Neural cell (in vitro differentiated cells): ENCODE data around the gene IL12RB2. TPM values are rescaled to one million over a fixed set of nuclear protein-coding genes. Genes with fewer than 3 reads are reported as not detected.

Experiments
- H2AFZ ChIP-seq: fragments of 200-600, 300-800 bp; sonication (generic), shearing (Covaris generic); 2 replicates; pipeline ENCODE4 v1.6.0; 2014; ENCODE audit warnings: low read depth, mild to moderate bottlenecking, antibody characterized with exemption, low read length, moderate library complexity
- H3F3A ChIP-seq: fragments of 200-600 bp; shearing (Covaris generic); 2 replicates; pipeline ENCODE4 v1.6.1; 2016; ENCODE audit warnings: mild to moderate bottlenecking, moderate library complexity, mixed read lengths, antibody characterized with exemption, low read length; ENCODE audit not compliant: insufficient read depth, poor library complexity, severe bottlenecking
- H3K27ac ChIP-seq: fragments of 200-600, 300-800 bp; sonication (generic), shearing (Covaris generic); 2 replicates; pipeline ENCODE4 v1.5.1; 2014; ENCODE audit warnings: mild to moderate bottlenecking, low read length, moderate library complexity
- H3K27me3 ChIP-seq: fragments of 300-800, 200-600 bp; sonication (generic), shearing (Covaris generic); 2 replicates; pipeline ENCODE4 v1.6.0; 2014; ENCODE audit warnings: mild to moderate bottlenecking, low read depth, low read length, moderate library complexity; ENCODE audit not compliant: insufficient read depth
- H3K36me3 ChIP-seq: fragments of 300-800, 200-600 bp; sonication (generic), shearing (Covaris generic); 2 replicates; pipeline ENCODE4 v1.5.1; 2014; ENCODE audit warnings: mild to moderate bottlenecking, antibody characterized with exemption, low read length, moderate library complexity; ENCODE audit not compliant: insufficient read depth
- H3K4me2 ChIP-seq: fragments of 300-800, 200-600 bp; sonication (generic), shearing (Covaris generic); 2 replicates; pipeline ENCODE4 v1.6.0; 2014; ENCODE audit warnings: mild to moderate bottlenecking, low read length
- H3K4me3 ChIP-seq: fragments of 300-800, 200-600 bp; sonication (generic), shearing (Covaris generic); 2 replicates; pipeline ENCODE4 v1.5.1; 2014; ENCODE audit warnings: mild to moderate bottlenecking, low read length, moderate library complexity
- H3K79me2 ChIP-seq: fragments of 200-600 bp; shearing (Covaris generic); replicated peaks from 2 replicates; pipeline ENCODE4 v1.6.0; 2014; ENCODE audit warnings: mild to moderate bottlenecking, low read length, moderate library complexity; ENCODE audit not compliant: insufficient read depth
- H3K9ac ChIP-seq: fragments of 300-800, 200-600 bp; sonication (generic), shearing (Covaris generic); 2 replicates; pipeline ENCODE4 v1.6.1; 2016; ENCODE audit warnings: mild to moderate bottlenecking, low read length, mixed read lengths
- H3K9me2 ChIP-seq: fragments of 200-600 bp; shearing (Covaris generic); 2 replicates; pipeline ENCODE4 v1.6.1; 2016; ENCODE audit warnings: mild to moderate bottlenecking, low read length, mixed read lengths; ENCODE audit not compliant: insufficient read depth
- H3K9me3 ChIP-seq: fragments of 200-600, 300-800 bp; sonication (generic), shearing (Covaris generic); 2 replicates; pipeline ENCODE4 v1.6.1; 2016; ENCODE audit warnings: mild to moderate bottlenecking, mixed run types, low read length, moderate library complexity, mixed read lengths
- H4K20me1 ChIP-seq: fragments of 200-600 bp; shearing (Covaris generic); 2 replicates; pipeline ENCODE4 v1.6.1; 2016; ENCODE audit warnings: mild to moderate bottlenecking, mixed run types; ENCODE audit not compliant: insufficient read depth
- CTCF ChIP-seq: fragments of 450-650 bp; IDR thresholded peaks from 2 replicates; pipeline ENCODE4 v1.5.1; 2014; ENCODE audit warnings: antibody characterized with exemption, mild to moderate bottlenecking, moderate library complexity; ENCODE audit not compliant: poor library complexity, severe bottlenecking
- EZH2 ChIP-seq: fragments of 200-600, 300-800 bp; shearing (Covaris generic), sonication (generic); IDR thresholded peaks from 2 replicates; pipeline ENCODE4 v1.6.1; 2014; ENCODE audit warnings: antibody characterized with exemption, low read length, borderline replicate concordance, mild to moderate bottlenecking; ENCODE audit not compliant: insufficient read depth, poor library complexity, severe bottlenecking
- RAD21 ChIP-seq: fragments of 450-650 bp; conservative IDR thresholded peaks from 2 replicates; pipeline ENCODE4 v1.6.1; 2014; ENCODE audit warnings: antibody characterized with exemption, mild to moderate bottlenecking, moderate library complexity
- SMC3 ChIP-seq: fragments of 450-650 bp; conservative IDR thresholded peaks from 2 replicates; pipeline ENCODE4 v1.6.1; 2014; ENCODE audit warnings: antibody characterized with exemption, mild to moderate bottlenecking, moderate library complexity; ENCODE audit not compliant: poor library complexity
- TAF1 ChIP-seq: IDR thresholded peaks from 2 replicates; pipeline ENCODE4 v1.6.1; 2012; ENCODE audit warnings: low read depth
- polyA plus RNA-seq: library from polyadenylated mRNA; depleted of rRNA; stranded (reverse); fragments of >200 nt; gene quantifications from 2 replicates; pipeline ENCODE4 v1.2.3, GENCODE V29; 2014
- TF ChIP-seq, protein P1 (sequence below): IDR thresholded peaks from 2 replicates; pipeline ENCODE4 v1.6.1; 2012; ENCODE audit warnings: borderline replicate concordance

Gene IL12RB2
- polyA plus RNA-seq, 1 donor from 2014 or later = not detected

DNA sequence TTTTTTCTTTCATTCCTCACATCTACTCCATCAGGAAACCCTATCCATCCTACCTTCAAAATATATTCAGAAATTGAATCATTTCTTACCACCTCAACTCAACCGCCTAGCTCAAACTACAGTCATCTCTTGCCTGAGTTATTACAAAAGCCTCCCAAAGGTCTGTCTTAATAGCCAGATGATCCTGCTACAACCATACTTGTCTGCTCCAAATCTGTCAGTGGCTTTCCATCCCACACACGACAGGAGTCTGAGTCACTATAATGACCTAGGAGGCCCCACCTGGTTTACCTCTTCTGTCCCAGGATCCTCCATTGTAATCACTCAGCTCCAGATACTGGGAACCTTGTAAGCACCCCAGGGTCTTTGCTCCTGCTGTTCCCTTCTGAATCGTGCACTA lies 37.1 kb upstream of the IL12RB2 start:
- Histone ChIP-seq H3K4me2 (no peak overlapping the region), H3K79me2 (no peaks in the 10 kb centered on the region), H3F3A (no peaks in the 10 kb centered on the region), H3K9me2 (no peaks in the 10 kb centered on the region), H3K4me3 (no peak overlapping the region), H3K9ac (no peak overlapping the region), H3K27ac (no peak overlapping the region), H4K20me1 (no peaks in the 10 kb centered on the region), H2AFZ (no peak overlapping the region), H3K27me3 (no peaks in the 10 kb centered on the region), H3K9me3 (peaks cover 3% of the 10 kb centered on the region), H3K36me3 (no peaks in the 10 kb centered on the region)
- TF ChIP-seq RAD21 (no peak), EZH2 (no peak), CTCF (no peak)
- TF ChIP-seq, protein P1, sequence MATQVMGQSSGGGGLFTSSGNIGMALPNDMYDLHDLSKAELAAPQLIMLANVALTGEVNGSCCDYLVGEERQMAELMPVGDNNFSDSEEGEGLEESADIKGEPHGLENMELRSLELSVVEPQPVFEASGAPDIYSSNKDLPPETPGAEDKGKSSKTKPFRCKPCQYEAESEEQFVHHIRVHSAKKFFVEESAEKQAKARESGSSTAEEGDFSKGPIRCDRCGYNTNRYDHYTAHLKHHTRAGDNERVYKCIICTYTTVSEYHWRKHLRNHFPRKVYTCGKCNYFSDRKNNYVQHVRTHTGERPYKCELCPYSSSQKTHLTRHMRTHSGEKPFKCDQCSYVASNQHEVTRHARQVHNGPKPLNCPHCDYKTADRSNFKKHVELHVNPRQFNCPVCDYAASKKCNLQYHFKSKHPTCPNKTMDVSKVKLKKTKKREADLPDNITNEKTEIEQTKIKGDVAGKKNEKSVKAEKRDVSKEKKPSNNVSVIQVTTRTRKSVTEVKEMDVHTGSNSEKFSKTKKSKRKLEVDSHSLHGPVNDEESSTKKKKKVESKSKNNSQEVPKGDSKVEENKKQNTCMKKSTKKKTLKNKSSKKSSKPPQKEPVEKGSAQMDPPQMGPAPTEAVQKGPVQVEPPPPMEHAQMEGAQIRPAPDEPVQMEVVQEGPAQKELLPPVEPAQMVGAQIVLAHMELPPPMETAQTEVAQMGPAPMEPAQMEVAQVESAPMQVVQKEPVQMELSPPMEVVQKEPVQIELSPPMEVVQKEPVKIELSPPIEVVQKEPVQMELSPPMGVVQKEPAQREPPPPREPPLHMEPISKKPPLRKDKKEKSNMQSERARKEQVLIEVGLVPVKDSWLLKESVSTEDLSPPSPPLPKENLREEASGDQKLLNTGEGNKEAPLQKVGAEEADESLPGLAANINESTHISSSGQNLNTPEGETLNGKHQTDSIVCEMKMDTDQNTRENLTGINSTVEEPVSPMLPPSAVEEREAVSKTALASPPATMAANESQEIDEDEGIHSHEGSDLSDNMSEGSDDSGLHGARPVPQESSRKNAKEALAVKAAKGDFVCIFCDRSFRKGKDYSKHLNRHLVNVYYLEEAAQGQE = no peak

GRCh38 chr1:67273591-67273990 lies 34.1 kb upstream of the IL12RB2 start:
- Histone ChIP-seq H2AFZ (no peak overlapping the region), H3K4me2 (no peak overlapping the region), H3K27me3 (no peaks in the 10 kb centered on the region), H4K20me1 (no peaks in the 10 kb centered on the region), H3K36me3 (no peaks in the 10 kb centered on the region), H3K9ac (no peak overlapping the region), H3K9me2 (no peaks in the 10 kb centered on the region), H3K79me2 (no peaks in the 10 kb centered on the region), H3F3A (no peaks in the 10 kb centered on the region), H3K9me3 (peaks cover 3% of the 10 kb centered on the region), H3K4me3 (no peak overlapping the region), H3K27ac (no peak overlapping the region)
- TF ChIP-seq, protein P1 = no peak
- TF ChIP-seq SMC3 (no peak), CTCF (no peak), TAF1 (no peak)
